ENCODE data around the gene HSPB9. TPM values are rescaled to one million over a fixed set of nuclear protein-coding genes. Genes with fewer than 3 reads are reported as not detected.

Gene HSPB9
- total and polyA plus RNA-seq, 2 of the 8 experiments (the other 6 are each of a cell fraction or from before 2014, with no cell fraction given) = 0.27 to 0.30 TPM

- WGBS, 2 experiments (ENCODE audit: extremely low coverage in 1 of 2, insufficient coverage in 1 of 2, insufficient read length in 1 of 2, insufficient replicate concordance in 2 of 2, low coverage in 1 of 2, low lambda C conversion rate in 2 of 2, missing lambda C conversion rate in 1 of 2) = 88% methylated on average over 15 of the region's 15 CpGs; no CpG with 5 or more reads in 1 of the 2 experiments
- Histone ChIP-seq H2BK12ac (ENCODE audit: low read depth, low read length) (no peak overlapping the region), H3K4me1 (replicated peaks in 1 of 4; ENCODE audit: control insufficient read depth in 3 of 4, insufficient read depth in 4 of 4, low read length in 3 of 4) (peaks cover 0 to 6% (median under 1%) of the 10 kb centered on the region in 4 experiments; a peak in 3 of 7 replicates), H3K4me3 (ENCODE audit: extremely low read depth in 1 of 4, insufficient read depth in 2 of 4, low read depth in 3 of 4, low read length in 4 of 4) (no peak overlapping the region), H3K36me3 (ENCODE audit: control insufficient read depth in 2 of 4, insufficient read depth in 4 of 4, low read length in 3 of 4) (peaks cover 0 to 6% (median 0%) of the 10 kb centered on the region in 4 experiments; a peak in 1 of 8 replicates), H2BK15ac (ENCODE audit: low read length) (no peak overlapping the region), H2AK5ac (ENCODE audit: low read depth, low read length) (no peak overlapping the region), H3K79me2 (ENCODE audit: control insufficient read depth in 1 of 2, insufficient read depth in 2 of 2, low read length in 2 of 2) (peaks cover 0 to 57% of the 10 kb centered on the region in 2 experiments; a peak in 2 of 4 replicates), H2BK20ac (ENCODE audit: low read length) (no peak overlapping the region), H4K20me1 (replicated peaks in 1 of 2; ENCODE audit: control insufficient read depth in 1 of 2, insufficient read depth in 2 of 2, low read length in 2 of 2) (peaks cover 2 to 16% of the 10 kb centered on the region in 2 experiments), H3K4ac (replicated peaks; ENCODE audit: insufficient read length, low read depth, low read length) (no peak overlapping the region), H3K27me3 (replicated peaks in 1 of 4; ENCODE audit: control insufficient read depth in 3 of 4, extremely low read depth in 1 of 4, insufficient read depth in 3 of 4, low read length in 3 of 4) (no peaks in the 10 kb centered on the region), H3K18ac (ENCODE audit: extremely low read depth, low read length) (no peak overlapping the region), H3K79me1 (ENCODE audit: low read depth, low read length) (peaks cover 16% of the 10 kb centered on the region), H3K23ac (ENCODE audit: insufficient read length) (no peak overlapping the region), H3K23me2 (ENCODE audit: low read depth, low read length) (peaks cover 3% of the 10 kb centered on the region; the same call in 1 of the 2 replicates), H3K27ac (ENCODE audit: low read depth, low read length) (no peak overlapping the region), H4K5ac (ENCODE audit: insufficient read length, low read depth, low read length) (no peak overlapping the region), H4K91ac (replicated peaks; ENCODE audit: insufficient read length, low read length) (no peak overlapping the region), H3K9me3 (ENCODE audit: insufficient read depth in 2 of 2, low read depth in 1 of 2, low read length in 1 of 2) (no peaks in the 10 kb centered on the region), H2BK120ac (replicated peaks; ENCODE audit: low read depth, low read length) (no peak overlapping the region), H2AFZ (ENCODE audit: low read length) (no peak overlapping the region), H2BK5ac (ENCODE audit: low read depth, low read length) (no peak overlapping the region), H3K4me2 (ENCODE audit: insufficient read depth in 1 of 2, low read depth in 2 of 2, low read length in 2 of 2) (no peak overlapping the region; a peak in 1 of 4 replicates), H3K9ac (replicated peaks in 1 of 4; ENCODE audit: extremely low read depth in 1 of 4, low read depth in 3 of 4, low read length in 3 of 4) (no peak overlapping the region), H3K14ac (ENCODE audit: insufficient read length) (no peak overlapping the region), H3K56ac (replicated peaks; ENCODE audit: insufficient read length, low read depth, low read length) (no peak overlapping the region), H4K8ac (ENCODE audit: extremely low read depth, insufficient read depth, low read length) (no peak overlapping the region)
- TF ChIP-seq MAX (IDR thresholded peaks at IDR 0.05) (no peak), TBP (IDR thresholded peaks at IDR 0.05; ENCODE audit: low read depth, low read length) (no peak), YY1 (IDR thresholded peaks at IDR 0.05; ENCODE audit: low read depth, low read length) (no peak), BCL11A (IDR thresholded peaks at IDR 0.05; ENCODE audit: low read depth in 2 of 2, low read length in 2 of 2) (no peak), TAF7 (optimal IDR thresholded peaks at IDR 0.05; ENCODE audit: borderline replicate concordance, low read depth, low read length) (no peak), TEAD4 (IDR thresholded peaks at IDR 0.05; ENCODE audit: low read depth, low read length) (no peak), KDM1A (IDR thresholded peaks at IDR 0.05; ENCODE audit: borderline replicate concordance, low read length) (no peak), KDM4A (IDR thresholded peaks at IDR 0.05; ENCODE audit: low read depth, low read length, severe bottlenecking) (no peak), CHD1 (IDR thresholded peaks at IDR 0.05; ENCODE audit: low read depth, low read length) (no peak), BACH1 (IDR thresholded peaks at IDR 0.05; ENCODE audit: low read length) (no peak)
- FAIRE-seq (no peak), DNase-seq (ENCODE audit: low read depth in 1 of 2, low spot score in 2 of 2) (no peak)
- CTCF ChIA-PET (ENCODE audit: partially characterized antibody) = interaction anchor here (0.6 to 11.7 kb wide), 15 partner anchors 9 to 381 kb away, joined by 3 to 97 read pairs (median 4); partner anchors contain the start of genes HSPB9, KAT2A and NKIRAS2
- POLR2A ChIA-PET (ENCODE audit: partially characterized antibody) = interaction anchor here (1.1 to 1.8 kb wide), 4 partner anchors 11 to 16 kb away, joined by 3 to 7 read pairs (median 4); partner anchors contain the start of gene KAT2A
Measured at GRCh38 chr17:42135664-42136653, 13.4 kb downstream of the HSPB9 start.

Measured in H1 (cell line).